IMR-90 (cell line): ENCODE data around the gene SLC5A1. TPM values are rescaled to one million over a fixed set of nuclear protein-coding genes. Genes with fewer than 3 reads are reported as not detected.

ENCODE experiments used
- ATAC-seq: fragments of 200-7000 bp; cut with Tn5 transposase; 2 replicates; pipeline ENCODE4 v1.9.1; 2020; ENCODE audit warnings: low read depth, mild to moderate bottlenecking, moderate library complexity
- BruUV-seq: library from RNA; stranded (reverse); fragments of 400-500 nt; replicated peaks from 2 replicates; lab custom pipeline; 2021; lab: Mats Ljungman, UMichigan
- CTCF ChIA-PET: fragments of 300-600 bp; formaldehyde crosslinking; extraction: SDS; loops from one replicate; lab custom pipeline; 2021; ENCODE audit warnings: antibody characterized with exemption; lab: Yijun Ruan, JAX
- POLR2A ChIA-PET: fragments of 300-600 bp; sonication (Branson Sonifier 250); formaldehyde crosslinking; loops from one replicate; lab custom pipeline; 2022; ENCODE audit warnings: antibody characterized with exemption; ENCODE audit not compliant: unreplicated experiment; lab: Charles Lee
- DNase-seq: peaks from one replicate; pipeline ENCODE4 v3.0.0; 2013
- H2AFZ ChIP-seq: replicated peaks from 2 replicates; pipeline ENCODE3; 2013; ENCODE audit warnings: low read length, mild to moderate bottlenecking; ENCODE audit not compliant: poor library complexity
- H2AK5ac ChIP-seq: 2 replicates; pipeline ENCODE4 v1.6.1; 2013; ENCODE audit warnings: low read depth, low read length, inconsistent platforms
- H2AK9ac ChIP-seq: replicated peaks from 2 replicates; pipeline ENCODE3; 2013; ENCODE audit warnings: mild to moderate bottlenecking, low read depth, low read length, moderate library complexity; ENCODE audit not compliant: poor library complexity
- H2BK120ac ChIP-seq: 2 replicates; pipeline ENCODE4 v1.6.1; 2013; ENCODE audit warnings: low read depth, low read length, inconsistent platforms
- H2BK15ac ChIP-seq: 3 replicates; pipeline ENCODE4 v1.6.1; 2013; ENCODE audit warnings: low read depth, low read length, inconsistent platforms
- H2BK20ac ChIP-seq: 2 replicates; pipeline ENCODE4 v1.6.1; 2013; ENCODE audit warnings: low read depth, mild to moderate bottlenecking, inconsistent platforms, low read length, moderate library complexity
- H2BK5ac ChIP-seq: 2 replicates; pipeline ENCODE4 v1.6.1; 2013; ENCODE audit warnings: mild to moderate bottlenecking, low read depth, low read length, inconsistent platforms; ENCODE audit not compliant: poor library complexity, severe bottlenecking
- H3K14ac ChIP-seq: replicated peaks from 2 replicates; pipeline ENCODE4 v1.6.1; 2013; ENCODE audit warnings: low read depth, low read length, inconsistent platforms
- H3K18ac ChIP-seq: 2 replicates; pipeline ENCODE4 v1.6.1; 2013; ENCODE audit warnings: low read depth, low read length, control low read depth
- H3K23ac ChIP-seq: 2 replicates; pipeline ENCODE4 v1.6.1; 2013; ENCODE audit warnings: low read depth, low read length, inconsistent platforms
- H3K27ac ChIP-seq: 2 replicates; pipeline ENCODE4 v1.5.1; 2013; ENCODE audit warnings: mild to moderate bottlenecking, control low read depth, low read length; ENCODE audit not compliant: insufficient read depth
- H3K27me3 ChIP-seq: 2 replicates; pipeline ENCODE4 v1.6.1; 2013; ENCODE audit warnings: low read length; ENCODE audit not compliant: control insufficient read depth, insufficient read depth
- H3K36me3 ChIP-seq: 2 replicates; pipeline ENCODE4 v1.6.1; 2013; ENCODE audit warnings: low read length, mixed read lengths; ENCODE audit not compliant: control insufficient read depth, insufficient read depth
- H3K4ac ChIP-seq: 2 replicates; pipeline ENCODE4 v1.6.1; 2013; ENCODE audit warnings: low read depth, low read length, inconsistent platforms
- H3K4me1 ChIP-seq: 2 replicates; pipeline ENCODE4 v1.6.1; 2013; ENCODE audit warnings: low read length, mixed read lengths; ENCODE audit not compliant: control insufficient read depth, insufficient read depth
- H3K4me2 ChIP-seq: 2 replicates; pipeline ENCODE4 v1.6.1; 2013; ENCODE audit warnings: low read depth, mild to moderate bottlenecking, control low read depth, low read length, moderate library complexity
- H3K4me3 ChIP-seq: 2 replicates; pipeline ENCODE4 v1.5.1; 2013; ENCODE audit warnings: low read depth, mild to moderate bottlenecking, control low read depth, low read length, moderate library complexity; ENCODE audit not compliant: insufficient read depth
- H3K56ac ChIP-seq: 2 replicates; pipeline ENCODE4 v1.6.1; 2013; ENCODE audit warnings: low read length, inconsistent platforms; ENCODE audit not compliant: insufficient read depth; ENCODE audit errors: extremely low read depth
- H3K79me1 ChIP-seq, 2 experiments: 2 replicates each; pipeline ENCODE4 v1.6.1; 2013; ENCODE audit warnings: low read length in 2 of 2, inconsistent platforms in 1 of 2, low read depth in 1 of 2
- H3K9ac ChIP-seq: 2 replicates; pipeline ENCODE4 v1.6.1; 2013; ENCODE audit warnings: low read depth, low read length, control low read depth
- H3K9me1 ChIP-seq: 2 replicates; pipeline ENCODE4 v1.6.1; 2013; ENCODE audit warnings: low read length, inconsistent platforms; ENCODE audit not compliant: insufficient read depth
- H3K9me3 ChIP-seq: 2 replicates; pipeline ENCODE4 v1.6.1; 2013; ENCODE audit warnings: low read length; ENCODE audit not compliant: control insufficient read depth, insufficient read depth
- H4K20me1 ChIP-seq: 2 replicates; pipeline ENCODE4 v1.6.1; 2013; ENCODE audit warnings: low read length, inconsistent platforms; ENCODE audit not compliant: insufficient read depth
- H4K5ac ChIP-seq: 2 replicates; pipeline ENCODE4 v1.6.1; 2013; ENCODE audit warnings: mild to moderate bottlenecking, low read depth, low read length, control low read depth
- H4K8ac ChIP-seq, 2 experiments: 2 replicates each; pipeline ENCODE4 v1.6.1; 2013; ENCODE audit warnings: low read depth in 2 of 2, low read length in 2 of 2, control low read depth in 1 of 2, inconsistent platforms in 1 of 2
- H4K91ac ChIP-seq: 2 replicates; pipeline ENCODE4 v1.6.1; 2013; ENCODE audit warnings: low read depth, low read length, inconsistent platforms; ENCODE audit not compliant: insufficient read depth
- BHLHE40 ChIP-seq: fragments of 150-350 bp; IDR thresholded peaks from 2 replicates; pipeline ENCODE4 v1.6.1; 2016; ENCODE audit warnings: mild to moderate bottlenecking, low read depth, low read length
- CEBPB ChIP-seq: IDR thresholded peaks from 2 replicates; pipeline ENCODE4 v1.6.1; 2012; ENCODE audit warnings: low read depth, low read length, improper control_type of control experiment
- CHD1 ChIP-seq: IDR thresholded peaks from 2 replicates; pipeline ENCODE4 v1.6.1; 2012; ENCODE audit warnings: low read depth, low read length, improper control_type of control experiment
- ELK1 ChIP-seq: fragments of 150-350 bp; IDR thresholded peaks from 2 replicates; pipeline ENCODE4 v1.6.1; 2016; ENCODE audit warnings: low read depth, mild to moderate bottlenecking, low read length, moderate library complexity, borderline replicate concordance
- FOS ChIP-seq: fragments of 150-350 bp; IDR thresholded peaks from 2 replicates; pipeline ENCODE4 v1.6.1; 2016; ENCODE audit warnings: low read depth, low read length
- MAFK ChIP-seq: IDR thresholded peaks from 2 replicates; pipeline ENCODE4 v1.6.1; 2012; ENCODE audit warnings: low read depth, low read length, improper control_type of control experiment
- MAZ ChIP-seq: IDR thresholded peaks from 2 replicates; pipeline ENCODE4 v1.6.1; 2012; ENCODE audit warnings: low read depth, mild to moderate bottlenecking, low read length, improper control_type of control experiment, moderate library complexity, borderline replicate concordance
- MXI1 ChIP-seq: IDR thresholded peaks from 2 replicates; pipeline ENCODE4 v1.6.1; 2012; ENCODE audit warnings: low read depth, mild to moderate bottlenecking, low read length, moderate library complexity, borderline replicate concordance
- NFE2L2 ChIP-seq: fragments of 150-350 bp; IDR thresholded peaks from 2 replicates; pipeline ENCODE4 v1.6.1; 2016; ENCODE audit warnings: low read depth, mild to moderate bottlenecking, low read length
- POLR2A ChIP-seq: IDR thresholded peaks from 2 replicates; pipeline ENCODE4 v1.6.1; 2012; ENCODE audit warnings: mild to moderate bottlenecking, low read depth, low read length
- RAD21 ChIP-seq: IDR thresholded peaks from 2 replicates; pipeline ENCODE4 v1.6.1; 2012; ENCODE audit warnings: low read length, improper control_type of control experiment
- RCOR1 ChIP-seq: IDR thresholded peaks from 2 replicates; pipeline ENCODE4 v1.6.1; 2012; ENCODE audit warnings: mild to moderate bottlenecking, low read length, improper control_type of control experiment; ENCODE audit not compliant: insufficient replicate concordance
- RFX5 ChIP-seq: IDR thresholded peaks from 2 replicates; pipeline ENCODE4 v1.8.0; 2012; ENCODE audit warnings: low read depth, mild to moderate bottlenecking, low read length, moderate library complexity
- SMC3 ChIP-seq: fragments of 150-350 bp; IDR thresholded peaks from 2 replicates; pipeline ENCODE4 v1.6.1; 2016; ENCODE audit warnings: low read depth, mild to moderate bottlenecking, antibody characterized with exemption, low read length, moderate library complexity
- WGBS, 2 experiments: methylation state at CpG; one replicate each; pipeline versions ENCODE4 v1.1.5 to v1.1.7; 2013; ENCODE audit warnings: missing lambda C conversion rate in 2 of 2; ENCODE audit not compliant: insufficient read length in 1 of 2; ENCODE audit errors: extremely low coverage in 2 of 2; 5-methylcytosine and 5-hydroxymethylcytosine counted together
- dilution Hi-C: fragments of 300-500 bp; cut with HindIII; formaldehyde crosslinking; loops from one replicate; pipeline ENCODE4 v1.14.3; 2018; ENCODE audit warnings: low sequenced_read_pairs; ENCODE audit not compliant: unreplicated experiment
- in situ Hi-C: fragments of 300-500 bp; cut with MboI; formaldehyde crosslinking; loops from 3 replicates; pipeline ENCODE4 v1.14.3; 2019; ENCODE audit warnings: low sequenced_read_pairs, inconsistent platforms, mixed read lengths
- intact Hi-C: fragments of 100-400 bp; cut with micrococcal nuclease; formaldehyde crosslinking; loops from 2 replicates; pipeline ENCODE4 v1.10.0; 2022
- polyA plus RNA-seq, 3 experiments: library from polyadenylated mRNA; depleted of rRNA; stranded (reverse); fragments of >200 nt; gene quantifications; 2 replicates each; pipeline ENCODE4 v1.2.3, GENCODE V29; 2012; ENCODE audit warnings: low replicate concordance in 1 of 3
- total RNA-seq: library from RNA; depleted of rRNA; stranded (reverse); fragments of >200 nt; gene quantifications from 2 replicates; pipeline ENCODE4 v1.2.3, GENCODE V29; 2012
- TF ChIP-seq, protein P1 (sequence below): conservative IDR thresholded peaks from 2 replicates; pipeline ENCODE4 v1.5.1; 2012; ENCODE audit warnings: mild to moderate bottlenecking, low read depth, low read length, improper control_type of control experiment
- TF ChIP-seq, protein P2 (sequence below): fragments of 150-350 bp; IDR thresholded peaks from 2 replicates; pipeline ENCODE4 v1.6.1; 2017; ENCODE audit warnings: mild to moderate bottlenecking, antibody characterized with exemption, low read length, low read depth

Gene SLC5A1
- total and polyA plus RNA-seq, 2 of the 4 experiments (the other 2 are of a cell fraction), result not detected

DNA sequence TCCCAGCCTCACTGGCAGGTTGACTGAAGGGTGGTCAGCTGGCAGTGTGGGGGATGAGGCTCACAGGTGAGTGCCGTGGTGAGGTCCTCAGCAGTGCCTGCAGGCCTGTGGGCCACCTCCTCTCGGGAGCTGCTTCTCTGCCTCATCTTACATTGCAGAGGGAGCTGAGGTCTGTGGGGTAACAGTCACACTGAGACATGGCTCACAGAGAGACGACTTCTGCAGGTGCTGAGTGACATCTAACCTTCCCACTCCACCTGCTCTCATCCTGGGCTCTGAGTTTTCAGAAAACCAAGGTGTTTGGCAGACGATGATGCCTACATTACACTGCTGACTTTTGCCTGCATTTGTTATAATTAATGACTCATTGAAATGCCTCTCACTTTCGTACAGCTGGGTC lies 8.8 kb upstream of the SLC5A1 start:
- peaks cover 5% of the 10 kb centered on the region for H3K27me3 ChIP-seq
- H3K23ac ChIP-seq, result no peak overlapping the region
- no peak overlapping the region for H3K9ac ChIP-seq
- no peaks in the 10 kb centered on the region for H3K9me3 ChIP-seq
- ATAC-seq (no peak), DNase-seq (no peak)
- no peak overlapping the region for H3K14ac ChIP-seq
- POLR2A ChIA-PET, result no interaction called here
- H2BK120ac ChIP-seq, result no peak overlapping the region
- H2AK5ac ChIP-seq, result no peak overlapping the region
- H2AFZ ChIP-seq, result no peak overlapping the region
- no peak overlapping the region for H2BK20ac ChIP-seq
- no peaks in the 10 kb centered on the region for H3K9me1 ChIP-seq
- H3K36me3 ChIP-seq, result no peaks in the 10 kb centered on the region
- no peak overlapping the region for H2BK5ac ChIP-seq
- H3K4me2 ChIP-seq, result no peak overlapping the region
- no peak overlapping the region for H2AK9ac ChIP-seq
- no peak overlapping the region for H4K8ac ChIP-seq
- H3K4me3 ChIP-seq, result no peak overlapping the region
- no peak overlapping the region for H3K18ac ChIP-seq
- in situ Hi-C loops, result no loop called here
- no peak overlapping the region for H4K91ac ChIP-seq
- no peak for TF ChIP-seq MAFK
- TF ChIP-seq MXI1, result no peak
- TF ChIP-seq MAZ, result no peak
- TF ChIP-seq ELK1, result no peak
- TF ChIP-seq SMC3, result no peak
- no peak for TF ChIP-seq RFX5
- TF ChIP-seq RCOR1, result no peak
- no peak for TF ChIP-seq POLR2A
- TF ChIP-seq BHLHE40, result no peak
- TF ChIP-seq, protein P1, sequence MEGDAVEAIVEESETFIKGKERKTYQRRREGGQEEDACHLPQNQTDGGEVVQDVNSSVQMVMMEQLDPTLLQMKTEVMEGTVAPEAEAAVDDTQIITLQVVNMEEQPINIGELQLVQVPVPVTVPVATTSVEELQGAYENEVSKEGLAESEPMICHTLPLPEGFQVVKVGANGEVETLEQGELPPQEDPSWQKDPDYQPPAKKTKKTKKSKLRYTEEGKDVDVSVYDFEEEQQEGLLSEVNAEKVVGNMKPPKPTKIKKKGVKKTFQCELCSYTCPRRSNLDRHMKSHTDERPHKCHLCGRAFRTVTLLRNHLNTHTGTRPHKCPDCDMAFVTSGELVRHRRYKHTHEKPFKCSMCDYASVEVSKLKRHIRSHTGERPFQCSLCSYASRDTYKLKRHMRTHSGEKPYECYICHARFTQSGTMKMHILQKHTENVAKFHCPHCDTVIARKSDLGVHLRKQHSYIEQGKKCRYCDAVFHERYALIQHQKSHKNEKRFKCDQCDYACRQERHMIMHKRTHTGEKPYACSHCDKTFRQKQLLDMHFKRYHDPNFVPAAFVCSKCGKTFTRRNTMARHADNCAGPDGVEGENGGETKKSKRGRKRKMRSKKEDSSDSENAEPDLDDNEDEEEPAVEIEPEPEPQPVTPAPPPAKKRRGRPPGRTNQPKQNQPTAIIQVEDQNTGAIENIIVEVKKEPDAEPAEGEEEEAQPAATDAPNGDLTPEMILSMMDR, result no peak
- TF ChIP-seq CHD1, result no peak
- no peak for TF ChIP-seq RAD21
- TF ChIP-seq NFE2L2, result no peak
- TF ChIP-seq, protein P2, sequence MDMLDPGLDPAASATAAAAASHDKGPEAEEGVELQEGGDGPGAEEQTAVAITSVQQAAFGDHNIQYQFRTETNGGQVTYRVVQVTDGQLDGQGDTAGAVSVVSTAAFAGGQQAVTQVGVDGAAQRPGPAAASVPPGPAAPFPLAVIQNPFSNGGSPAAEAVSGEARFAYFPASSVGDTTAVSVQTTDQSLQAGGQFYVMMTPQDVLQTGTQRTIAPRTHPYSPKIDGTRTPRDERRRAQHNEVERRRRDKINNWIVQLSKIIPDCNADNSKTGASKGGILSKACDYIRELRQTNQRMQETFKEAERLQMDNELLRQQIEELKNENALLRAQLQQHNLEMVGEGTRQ, result no peak
- no peak for TF ChIP-seq CEBPB
- TF ChIP-seq FOS, result no peak
- H3K27ac ChIP-seq, result no peak overlapping the region
- no peaks in the 10 kb centered on the region for H3K4me1 ChIP-seq
- no peaks in the 10 kb centered on the region for H3K79me1 ChIP-seq
- intact Hi-C loops, result no loop called here
- no peak overlapping the region for H3K4ac ChIP-seq
- H4K5ac ChIP-seq, result no peak overlapping the region
- no peaks in the 10 kb centered on the region for H4K20me1 ChIP-seq
- CTCF ChIA-PET, result no interaction called here
- H3K56ac ChIP-seq, result no peak overlapping the region
- no TSS peak for BruUV-seq
- dilution Hi-C loops, result no loop called here
- WGBS, 2 experiments, result no CpG with 5 or more reads among the region's 5 CpGs
- no peak overlapping the region for H2BK15ac ChIP-seq
